AG10803 (cell line): Measurements from ENCODE around the gene OR2B6.

ENCODE experiments used
- DNase-seq: peaks from one replicate; pipeline ENCODE4 v3.0.0; 2010; ENCODE audit warnings: low read depth
- H3K4me3 ChIP-seq: 2 replicates; pipeline ENCODE4 v1.5.1; 2011; ENCODE audit warnings: mild to moderate bottlenecking, low read length, control low read depth
- CTCF ChIP-seq: conservative IDR thresholded peaks from 2 replicates; pipeline ENCODE4 v1.5.1; 2011; ENCODE audit warnings: mild to moderate bottlenecking, low read length, control low read depth, inconsistent platforms

OR2B6 gene

GRCh38 chr6:27970444-27970843, 13.4 kb downstream of the OR2B6 start:
- DNase-seq = no peak
- TF ChIP-seq CTCF = no peak
- no peak overlapping the region for H3K4me3 ChIP-seq

GRCh38 chr6:27972750-27973149, 15.7 kb downstream of the OR2B6 start:
- TF ChIP-seq CTCF = no peak
- H3K4me3 ChIP-seq = no peak overlapping the region
- no peak for DNase-seq

GRCh38 chr6:27977387-27977786, 20.3 kb downstream of the OR2B6 start:
- no peak overlapping the region for H3K4me3 ChIP-seq
- no peak for DNase-seq
- TF ChIP-seq CTCF = no peak

- DNase-seq = no peak
- TF ChIP-seq CTCF = no peak
- no peak overlapping the region for H3K4me3 ChIP-seq
Measured at GRCh38 chr6:27978705-27979104, 21.7 kb downstream of the OR2B6 start.

GRCh38 chr6:27980111-27980510, 23.1 kb downstream of the OR2B6 start:
- DNase-seq = no peak
- no peak overlapping the region for H3K4me3 ChIP-seq
- no peak for TF ChIP-seq CTCF

- DNase-seq = peak; percentile 2
- no peak overlapping the region for H3K4me3 ChIP-seq
- TF ChIP-seq CTCF = no peak
Measured at GRCh38 chr6:27986928-27987725, 30.1 kb downstream of the OR2B6 start.

- no peak for TF ChIP-seq CTCF
- no peak for DNase-seq
- no peak overlapping the region for H3K4me3 ChIP-seq
Measured at GRCh38 chr6:27994616-27995015, 37.6 kb downstream of the OR2B6 start.
